Activated CD4-positive, alpha-beta T cell treated with anti-CD3 and anti-CD28 coated beads, Interleukin-2, amount 10 ng/mL, durations not matched to agents 7 days and 5 days (primary cell): ENCODE results near the gene C19orf81. TPM values are rescaled to one million over a fixed set of nuclear protein-coding genes. Genes with fewer than 3 reads are reported as not detected.
A peak's percentile ranks its signal among the peaks of the same experiment; 100 is the strongest.

ENCODE experiments used
- CTCF ChIA-PET: fragments of 350-600 bp; sonication (Branson Sonifier 250); formaldehyde crosslinking; loops from one replicate; lab custom pipeline; 2021; ENCODE audit warnings: antibody characterized with exemption; lab: Charles Lee
- POLR2A ChIA-PET: fragments of 350-600 bp; sonication (Branson Sonifier 250); formaldehyde crosslinking; loops from one replicate; lab custom pipeline; 2021; ENCODE audit warnings: antibody characterized with exemption; lab: Charles Lee
- DNase-seq: peaks from one replicate; pipeline ENCODE4 v3.0.0-alpha.2; 2020
- H3K27ac Mint-ChIP-seq: one replicate; pipeline ENCODE4 v1.8.0; 2021; ENCODE audit warnings: mild to moderate bottlenecking, moderate library complexity, mixed read lengths
- H3K27me3 Mint-ChIP-seq: one replicate; pipeline ENCODE4 v1.8.0; 2021; ENCODE audit warnings: mixed read lengths
- H3K36me3 Mint-ChIP-seq: one replicate; pipeline ENCODE4 v1.8.0; 2021; ENCODE audit warnings: low read depth, mixed read lengths
- H3K4me1 Mint-ChIP-seq: one replicate; pipeline ENCODE4 v1.8.0; 2021; ENCODE audit warnings: mixed read lengths
- H3K4me3 Mint-ChIP-seq: one replicate; pipeline ENCODE4 v1.8.0; 2021; ENCODE audit warnings: mild to moderate bottlenecking, moderate library complexity, mixed read lengths
- H3K9me3 Mint-ChIP-seq: one replicate; pipeline ENCODE4 v1.8.0; 2021; ENCODE audit warnings: mixed read lengths
- total RNA-seq, 2 experiments: library from RNA; stranded (reverse); gene quantifications; one replicate each; pipeline ENCODE4 v1.2.3, GENCODE V29; 2021

The C19orf81 gene
- total RNA-seq, 2 experiments from 2014 or later: not detected

- no peaks in the 10 kb centered on the region for H3K4me1 Mint-ChIP-seq
- ChIA-PET CTCF (no interaction called here), POLR2A (no interaction called here)
- H3K36me3 Mint-ChIP-seq: peaks cover 1% of the 10 kb centered on the region
- no peak overlapping the region for H3K27ac Mint-ChIP-seq
- H3K27me3 Mint-ChIP-seq: peaks cover 34% of the 10 kb centered on the region
- no peak overlapping the region for H3K4me3 Mint-ChIP-seq
- peaks cover 9% of the 10 kb centered on the region for H3K9me3 Mint-ChIP-seq
- no peak for DNase-seq
These were observed 10.6 kb upstream of the C19orf81 start for GRCh38 chr19:50638600-50638999.

- Mint-ChIP-seq H3K27me3 (peaks cover 34% of the 10 kb centered on the region), H3K4me3 (peak within 1 kb of the TSS; percentile 42), H3K9me3 (peaks cover 4% of the 10 kb centered on the region), H3K27ac (no peak within 1 kb of the TSS), H3K4me1 (no peaks in the 10 kb centered on the region), H3K36me3 (no peaks in the 10 kb centered on the region)
- CTCF ChIA-PET: no interaction called here
- no peak for DNase-seq
- POLR2A ChIA-PET: no interaction called here
These were observed 9.8 kb upstream of the C19orf81 start, which contains the start of gene SYT3 for GRCh38 chr19:50639121-50640112. SYT3 (minus strand) TSS chr19:50639881; CDS start chr19:50637411, 2,470 bp downstream.

GRCh38 chr19:50640368-50640767 is 8.9 kb upstream of the C19orf81 start:
- CTCF ChIA-PET: no interaction called here
- Mint-ChIP-seq H3K9me3 (peaks cover 2% of the 10 kb centered on the region), H3K4me3 (no peak overlapping the region), H3K36me3 (no peaks in the 10 kb centered on the region), H3K27me3 (peaks cover 34% of the 10 kb centered on the region), H3K27ac (no peak overlapping the region), H3K4me1 (no peaks in the 10 kb centered on the region)
- POLR2A ChIA-PET: no interaction called here
- no peak for DNase-seq

- Mint-ChIP-seq H3K9me3 (no peaks in the 10 kb centered on the region), H3K4me1 (no peaks in the 10 kb centered on the region), H3K27ac (no peak overlapping the region), H3K27me3 (peaks cover 11% of the 10 kb centered on the region), H3K36me3 (no peaks in the 10 kb centered on the region), H3K4me3 (no peak overlapping the region)
- no peak for DNase-seq
- POLR2A ChIA-PET: no interaction called here
- CTCF ChIA-PET: no interaction called here
These were observed 4.8 kb upstream of the C19orf81 start for GRCh38 chr19:50644315-50644915.

GRCh38 chr19:50645107-50645506 is 4.1 kb upstream of the C19orf81 start:
- Mint-ChIP-seq H3K27me3 (peaks cover 9% of the 10 kb centered on the region), H3K9me3 (no peaks in the 10 kb centered on the region), H3K4me3 (no peak overlapping the region), H3K27ac (no peak overlapping the region), H3K4me1 (no peaks in the 10 kb centered on the region), H3K36me3 (no peaks in the 10 kb centered on the region)
- POLR2A ChIA-PET: no interaction called here
- no peak for DNase-seq
- CTCF ChIA-PET: no interaction called here

GRCh38 chr19:50646074-50646807 is 3.0 kb upstream of the C19orf81 start:
- POLR2A ChIA-PET: no interaction called here
- no peaks in the 10 kb centered on the region for H3K9me3 Mint-ChIP-seq
- no peaks in the 10 kb centered on the region for H3K36me3 Mint-ChIP-seq
- H3K4me1 Mint-ChIP-seq: no peaks in the 10 kb centered on the region
- peaks cover 2% of the 10 kb centered on the region for H3K27me3 Mint-ChIP-seq
- H3K27ac Mint-ChIP-seq: no peak overlapping the region
- no peak for DNase-seq
- CTCF ChIA-PET: no interaction called here
- no peak overlapping the region for H3K4me3 Mint-ChIP-seq

GRCh38 chr19:50647879-50648615 is 1.2 kb upstream of the C19orf81 start:
- DNase-seq: no peak
- peaks cover 5% of the 10 kb centered on the region for H3K27me3 Mint-ChIP-seq
- no peaks in the 10 kb centered on the region for H3K9me3 Mint-ChIP-seq
- ChIA-PET CTCF (interaction anchor here (0.6 kb wide), 2 partner anchors 51 to 191 kb away, joined by 3 to 4 read pairs; no protein-coding TSS in a partner anchor), POLR2A (no interaction called here)
- H3K27ac Mint-ChIP-seq: no peak overlapping the region
- no peaks in the 10 kb centered on the region for H3K36me3 Mint-ChIP-seq
- no peaks in the 10 kb centered on the region for H3K4me1 Mint-ChIP-seq
- H3K4me3 Mint-ChIP-seq: no peak overlapping the region

GRCh38 chr19:50648659-50649058 is 586 bp upstream of the C19orf81 start:
- CTCF ChIA-PET: interaction anchor here (0.6 kb wide), 1 partner anchor 51 kb away, joined by 4 read pairs; no protein-coding TSS in a partner anchor
- POLR2A ChIA-PET: no interaction called here
- no peaks in the 10 kb centered on the region for H3K36me3 Mint-ChIP-seq
- no peak for DNase-seq
- H3K27ac Mint-ChIP-seq: no peak overlapping the region
- no peaks in the 10 kb centered on the region for H3K9me3 Mint-ChIP-seq
- no peak overlapping the region for H3K4me3 Mint-ChIP-seq
- H3K4me1 Mint-ChIP-seq: no peaks in the 10 kb centered on the region
- H3K27me3 Mint-ChIP-seq: peaks cover 6% of the 10 kb centered on the region

- no peak overlapping the region for H3K4me3 Mint-ChIP-seq
- CTCF ChIA-PET: no interaction called here
- POLR2A ChIA-PET: interaction anchor here (0.6 kb wide), 1 partner anchor 31 kb away, joined by 3 read pairs; no protein-coding TSS in a partner anchor
These were observed 1.9 kb downstream of the C19orf81 start for GRCh38 chr19:50651174-50651573.

GRCh38 chr19:50652722-50653121 is 3.5 kb downstream of the C19orf81 start:
- Mint-ChIP-seq H3K4me1 (peaks cover 5% of the 10 kb centered on the region), H3K4me3 (no peak overlapping the region), H3K36me3 (no peaks in the 10 kb centered on the region), H3K27ac (no peak overlapping the region), H3K9me3 (peaks cover 8% of the 10 kb centered on the region), H3K27me3 (peaks cover 27% of the 10 kb centered on the region)
- ChIA-PET CTCF (no interaction called here), POLR2A (no interaction called here)
- no peak for DNase-seq

More at GRCh38 chr19:50651174-50651573, 1.9 kb downstream of the C19orf81 start:
- no peaks in the 10 kb centered on the region for H3K4me1 Mint-ChIP-seq
- H3K27ac Mint-ChIP-seq: no peak overlapping the region
- no peaks in the 10 kb centered on the region for H3K36me3 Mint-ChIP-seq
- peaks cover 21% of the 10 kb centered on the region for H3K27me3 Mint-ChIP-seq
- DNase-seq: no peak
- H3K9me3 Mint-ChIP-seq: no peaks in the 10 kb centered on the region

GRCh38 chr19:50654882-50655281 is 5.6 kb downstream of the C19orf81 start:
- H3K9me3 Mint-ChIP-seq: peaks cover 16% of the 10 kb centered on the region
- H3K27ac Mint-ChIP-seq: no peak overlapping the region
- no peak overlapping the region for H3K4me3 Mint-ChIP-seq
- H3K27me3 Mint-ChIP-seq: peaks cover 35% of the 10 kb centered on the region
- CTCF ChIA-PET: no interaction called here
- no peaks in the 10 kb centered on the region for H3K36me3 Mint-ChIP-seq
- H3K4me1 Mint-ChIP-seq: peaks cover 19% of the 10 kb centered on the region
- POLR2A ChIA-PET: no interaction called here
- no peak for DNase-seq

GRCh38 chr19:50657222-50657669 is 8.0 kb downstream of the C19orf81 start:
- no peak overlapping the region for H3K4me3 Mint-ChIP-seq
- DNase-seq: no peak
- H3K36me3 Mint-ChIP-seq: no peaks in the 10 kb centered on the region
- ChIA-PET CTCF (no interaction called here), POLR2A (no interaction called here)
- H3K4me1 Mint-ChIP-seq: peaks cover 20% of the 10 kb centered on the region
- peak overlapping the region; percentile 2 for H3K27ac Mint-ChIP-seq
- peaks cover 46% of the 10 kb centered on the region for H3K27me3 Mint-ChIP-seq
- H3K9me3 Mint-ChIP-seq: peaks cover 16% of the 10 kb centered on the region
